ENCODE measurements around the gene ASPHD2. TPM values are rescaled to one million over a fixed set of nuclear protein-coding genes. Genes with fewer than 3 reads are reported as not detected.

ASPHD2 gene
- total RNA-seq, 1 donor from 2014 or later: 3.4 TPM

- TF ChIP-seq CTCF (IDR thresholded peaks at IDR 0.05; ENCODE audit: insufficient read depth, low read length, severe bottlenecking): no peak
- no peak for FAIRE-seq
- no peak overlapping the region for H3K4me3 ChIP-seq (ENCODE audit: low read depth, low read length)
- no peak for DNase-seq (ENCODE audit: low read depth)
- peaks cover 4% of the 10 kb centered on the region for H3K36me3 ChIP-seq (ENCODE audit: control insufficient read depth, insufficient read depth, low read length)
- no peaks in the 10 kb centered on the region for H3K27me3 ChIP-seq (ENCODE audit: control insufficient read depth, insufficient read depth, low read length)
These were observed 17.9 kb downstream of the ASPHD2 start for GRCh38 chr22:26446808-26447515.

DNA sequence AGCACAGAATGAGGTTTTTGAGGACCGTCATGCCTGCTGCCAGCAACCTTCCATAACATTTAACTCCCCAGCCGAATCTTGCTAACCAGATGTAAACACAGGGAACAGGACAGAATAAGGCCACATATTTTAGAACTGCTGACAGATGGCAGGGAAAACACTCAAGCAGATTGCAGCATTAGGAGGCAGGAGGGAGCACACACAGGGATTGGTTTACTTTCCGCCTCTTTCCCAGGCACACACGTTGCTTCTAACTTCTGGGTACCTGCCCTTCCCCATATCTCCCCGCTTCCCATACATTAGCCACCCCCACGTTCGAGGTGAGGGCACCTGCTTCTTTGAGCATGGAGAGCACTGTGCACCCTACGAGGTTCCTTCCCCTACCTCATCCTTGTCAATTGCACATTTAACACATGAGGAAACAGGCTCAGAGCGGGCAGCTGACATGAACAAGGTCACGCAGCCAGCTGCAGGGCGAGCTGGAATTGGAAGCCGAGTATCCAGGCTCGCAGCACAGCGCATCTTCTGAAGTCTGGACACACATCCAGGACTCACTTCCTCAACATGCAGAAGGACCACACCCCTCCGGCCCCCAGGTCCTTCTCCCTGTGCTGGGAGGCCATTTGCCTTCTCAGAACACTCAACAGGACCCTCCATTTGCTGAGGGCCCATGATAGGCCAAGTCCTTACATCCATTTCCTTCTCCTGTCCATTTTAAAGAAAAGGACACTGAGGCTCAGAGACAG is 18.7 kb downstream of the ASPHD2 start:
- FAIRE-seq: peak; percentile 82
- H3K4me3 ChIP-seq (ENCODE audit: low read depth, low read length): no peak overlapping the region
- no peaks in the 10 kb centered on the region for H3K27me3 ChIP-seq (ENCODE audit: control insufficient read depth, insufficient read depth, low read length)
- DNase-seq (ENCODE audit: low read depth): no peak
- no peak for TF ChIP-seq CTCF (IDR thresholded peaks at IDR 0.05; ENCODE audit: insufficient read depth, low read length, severe bottlenecking)
- H3K36me3 ChIP-seq (ENCODE audit: control insufficient read depth, insufficient read depth, low read length): peaks cover 7% of the 10 kb centered on the region

DNA sequence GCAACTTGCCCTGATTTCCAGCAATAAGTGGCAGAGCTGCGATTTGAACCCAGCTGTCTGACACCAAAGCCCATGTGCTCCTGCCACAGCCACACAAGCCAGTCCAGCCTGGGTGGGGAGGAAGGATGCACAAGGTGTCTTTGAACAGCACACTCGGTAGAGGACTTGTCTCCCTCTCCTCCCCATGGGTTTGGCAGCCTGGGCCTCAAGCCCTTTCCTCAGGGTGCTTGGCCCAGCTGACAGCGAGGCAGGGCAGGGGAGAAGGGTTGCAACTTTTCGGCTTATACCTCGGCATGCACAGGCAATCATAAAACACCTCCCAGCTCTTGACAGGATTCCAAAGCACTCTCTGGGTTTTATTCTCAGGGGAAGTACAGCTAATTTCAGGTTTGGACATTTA is 19.3 kb downstream of the ASPHD2 start:
- H3K36me3 ChIP-seq (ENCODE audit: control insufficient read depth, insufficient read depth, low read length): peaks cover 11% of the 10 kb centered on the region
- no peak overlapping the region for H3K4me3 ChIP-seq (ENCODE audit: low read depth, low read length)
- FAIRE-seq (no peak), DNase-seq (ENCODE audit: low read depth) (no peak)
- no peaks in the 10 kb centered on the region for H3K27me3 ChIP-seq (ENCODE audit: control insufficient read depth, insufficient read depth, low read length)
- TF ChIP-seq CTCF (IDR thresholded peaks at IDR 0.05; ENCODE audit: insufficient read depth, low read length, severe bottlenecking): no peak

- FAIRE-seq (no peak), DNase-seq (ENCODE audit: low read depth) (no peak)
- no peak for TF ChIP-seq CTCF (IDR thresholded peaks at IDR 0.05; ENCODE audit: insufficient read depth, low read length, severe bottlenecking)
These were observed 19.9 kb downstream of the ASPHD2 start for GRCh38 chr22:26448941-26449340.

GRCh38 chr22:26450453-26451185 is 21.6 kb downstream of the ASPHD2 start:
- FAIRE-seq: no peak
- DNase-seq (ENCODE audit: low read depth): no peak
- no peaks in the 10 kb centered on the region for H3K27me3 ChIP-seq (ENCODE audit: control insufficient read depth, insufficient read depth, low read length)
- TF ChIP-seq CTCF (IDR thresholded peaks at IDR 0.05; ENCODE audit: insufficient read depth, low read length, severe bottlenecking): no peak
- H3K4me3 ChIP-seq (ENCODE audit: low read depth, low read length): no peak overlapping the region
- peaks cover 15% of the 10 kb centered on the region for H3K36me3 ChIP-seq (ENCODE audit: control insufficient read depth, insufficient read depth, low read length)

More at GRCh38 chr22:26448941-26449340, 19.9 kb downstream of the ASPHD2 start:
- Histone ChIP-seq H3K36me3 (ENCODE audit: control insufficient read depth, insufficient read depth, low read length) (peaks cover 15% of the 10 kb centered on the region), H3K27me3 (ENCODE audit: control insufficient read depth, insufficient read depth, low read length) (no peaks in the 10 kb centered on the region), H3K4me3 (ENCODE audit: low read depth, low read length) (no peak overlapping the region)

Data from bronchial epithelial cell (primary cell).